Mesenchymal stem cell (in vitro differentiated cells and primary cell): ENCODE results near the gene DHPS.

ENCODE experiments used
- DNase-seq: peaks from one replicate; pipeline ENCODE4 v3.0.0-alpha.2; 2013
- H2AFZ ChIP-seq: one replicate; pipeline ENCODE4 v1.6.1; 2013; ENCODE audit warnings: low read depth, mild to moderate bottlenecking, control low read depth, inconsistent platforms, low read length, moderate library complexity
- H2AK5ac ChIP-seq: 2 replicates; pipeline ENCODE4 v1.6.1; 2013; ENCODE audit warnings: low read length, moderate library complexity, mild to moderate bottlenecking, inconsistent platforms; ENCODE audit not compliant: severe bottlenecking
- H2BK120ac ChIP-seq: one replicate; pipeline ENCODE4 v1.6.1; 2013; ENCODE audit warnings: low read depth, mild to moderate bottlenecking, inconsistent platforms, low read length, moderate library complexity
- H2BK12ac ChIP-seq, 2 experiments: one replicate each; pipeline ENCODE4 v1.6.1; 2013; ENCODE audit warnings: inconsistent platforms in 2 of 2, low read length in 2 of 2, mild to moderate bottlenecking in 2 of 2, moderate library complexity in 2 of 2, control low read depth in 1 of 2
- H2BK15ac ChIP-seq: one replicate; pipeline ENCODE4 v1.6.1; 2013; ENCODE audit warnings: mild to moderate bottlenecking, low read depth, inconsistent platforms; ENCODE audit not compliant: poor library complexity, severe bottlenecking
- H2BK5ac ChIP-seq: 2 replicates; pipeline ENCODE4 v1.6.1; 2013; ENCODE audit warnings: low read depth, mild to moderate bottlenecking, low read length, control low read depth, inconsistent platforms; ENCODE audit not compliant: poor library complexity, severe bottlenecking
- H3K14ac ChIP-seq, 2 experiments: one replicate each; pipeline ENCODE4 v1.6.1; 2013; ENCODE audit warnings: inconsistent platforms in 2 of 2, low read length in 2 of 2, control low read depth in 1 of 2, mild to moderate bottlenecking in 1 of 2, moderate library complexity in 1 of 2
- H3K18ac ChIP-seq, 2 experiments: one replicate each; pipeline ENCODE4 v1.6.1; 2013; ENCODE audit warnings: inconsistent platforms in 2 of 2, low read length in 2 of 2, control low read depth in 1 of 2, low read depth in 1 of 2, mild to moderate bottlenecking in 1 of 2
- H3K23ac ChIP-seq, 2 experiments: one replicate each; pipeline ENCODE4 v1.6.1; 2013; ENCODE audit warnings: inconsistent platforms in 2 of 2, low read length in 2 of 2, mild to moderate bottlenecking in 2 of 2, moderate library complexity in 2 of 2, control low read depth in 1 of 2
- H3K27ac ChIP-seq: 2 replicates; pipeline ENCODE4 v1.5.1; 2013; ENCODE audit warnings: mild to moderate bottlenecking, moderate library complexity, low read length, control low read depth, inconsistent platforms; ENCODE audit not compliant: poor library complexity, severe bottlenecking
- H3K27me3 ChIP-seq, 2 experiments: 2 replicates each; pipeline versions ENCODE4 v1.6.1 to v1.7.0; 2013; ENCODE audit warnings: low read length in 2 of 2, mild to moderate bottlenecking in 2 of 2, moderate library complexity in 2 of 2, control low read depth in 1 of 2, inconsistent platforms in 1 of 2; ENCODE audit not compliant: control insufficient read depth in 1 of 2, insufficient read depth in 1 of 2
- H3K36me3 ChIP-seq, 2 experiments: 2 replicates each; pipeline versions ENCODE4 v1.6.1 to v1.7.0; 2013; ENCODE audit warnings: low read length in 2 of 2, control low read depth in 1 of 2, inconsistent platforms in 1 of 2, low read depth in 1 of 2, mild to moderate bottlenecking in 1 of 2; ENCODE audit not compliant: insufficient read depth in 2 of 2, control insufficient read depth in 1 of 2
- H3K4ac ChIP-seq, 2 experiments: one replicate each; pipeline ENCODE4 v1.6.1; 2013; ENCODE audit warnings: inconsistent platforms in 2 of 2, low read length in 2 of 2, mild to moderate bottlenecking in 2 of 2, moderate library complexity in 2 of 2, control low read depth in 1 of 2, low read depth in 1 of 2
- H3K4me1 ChIP-seq: 2 replicates; pipeline ENCODE4 v1.6.1; 2013; ENCODE audit warnings: low read depth, low read length, control low read depth; ENCODE audit not compliant: control insufficient read depth, insufficient read depth
- H3K4me2 ChIP-seq: 2 replicates; pipeline ENCODE4 v1.6.1; 2013; ENCODE audit warnings: low read length, mild to moderate bottlenecking, inconsistent platforms; ENCODE audit not compliant: poor library complexity, severe bottlenecking
- H3K4me3 ChIP-seq, 2 experiments: 2 replicates each; pipeline versions ENCODE4 v1.5.1 to v1.7.0; 2013; ENCODE audit warnings: low read length in 2 of 2, mild to moderate bottlenecking in 2 of 2, control low read depth in 1 of 2, low read depth in 1 of 2; ENCODE audit not compliant: insufficient read depth in 1 of 2
- H3K79me1 ChIP-seq: replicated peaks from 2 replicates; pipeline ENCODE4 v1.6.1; 2013; ENCODE audit warnings: mild to moderate bottlenecking, control low read depth, low read length, inconsistent platforms; ENCODE audit not compliant: poor library complexity, severe bottlenecking
- H3K9ac ChIP-seq: 2 replicates; pipeline ENCODE4 v1.7.0; 2013; ENCODE audit warnings: mild to moderate bottlenecking, low read length, moderate library complexity
- H3K9me3 ChIP-seq: 2 replicates; pipeline ENCODE4 v1.7.0; 2013; ENCODE audit warnings: mild to moderate bottlenecking, low read length; ENCODE audit not compliant: control insufficient read depth
- H4K8ac ChIP-seq: one replicate; pipeline ENCODE4 v1.6.1; 2013; ENCODE audit warnings: inconsistent platforms, mild to moderate bottlenecking, low read length, moderate library complexity
- H4K91ac ChIP-seq: one replicate; pipeline ENCODE4 v1.6.1; 2013; ENCODE audit warnings: mild to moderate bottlenecking, low read length, inconsistent platforms
- WGBS: methylation state at CpG from one replicate; pipeline ENCODE4 v1.1.7; 2013; ENCODE audit warnings: mixed read lengths; 5-methylcytosine and 5-hydroxymethylcytosine counted together

DHPS gene

DNA sequence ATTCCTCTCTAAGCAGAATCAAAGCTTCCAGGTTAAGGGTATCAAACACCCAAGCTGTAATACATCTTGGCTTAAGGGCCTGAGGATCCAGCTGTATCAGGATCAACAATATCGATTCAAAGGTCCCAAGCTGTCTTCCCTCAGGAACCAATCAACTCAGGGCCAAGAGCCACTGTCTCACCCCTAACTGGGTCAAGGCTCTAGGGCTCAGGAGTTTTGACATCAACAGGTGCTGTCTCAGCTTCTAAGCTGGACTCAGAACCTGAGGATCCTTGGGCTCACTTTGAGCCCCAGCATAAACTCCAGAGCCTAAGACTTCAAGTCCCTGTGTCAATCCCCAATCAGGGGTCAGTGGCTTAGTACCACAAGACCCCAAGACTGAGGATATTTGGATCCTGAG is 13.8 kb upstream of the DHPS start:
- H3K4me2 ChIP-seq, result peak overlapping the region; percentile 96
- H3K9ac ChIP-seq, result peak overlapping the region; percentile 91
- no peaks in the 10 kb centered on the region for H3K9me3 ChIP-seq
- no peak overlapping the region for H3K23ac ChIP-seq
- H2BK12ac ChIP-seq, result no peak overlapping the region
- H3K4me3 ChIP-seq, result peak overlapping the region; percentile 84 to 97
- peak overlapping the region; percentile 80 for H4K8ac ChIP-seq
- peaks cover 17% of the 10 kb centered on the region for H3K4me1 ChIP-seq
- no peak overlapping the region for H2BK5ac ChIP-seq
- H3K27ac ChIP-seq, result no peak overlapping the region
- H2AK5ac ChIP-seq, result no peak overlapping the region
- DNase-seq, result no peak
- no peak overlapping the region for H2BK15ac ChIP-seq
- no peak overlapping the region for H3K4ac ChIP-seq
- no peak overlapping the region for H3K18ac ChIP-seq
- no peaks in the 10 kb centered on the region for H3K27me3 ChIP-seq
- no peak overlapping the region for H2AFZ ChIP-seq
- H3K36me3 ChIP-seq, result peaks cover 44 to 47% of the 10 kb centered on the region in 2 experiments
- H3K14ac ChIP-seq, result no peak overlapping the region
- WGBS, result 100% methylated on average over 1 of the region's 1 CpG
- no peak overlapping the region for H4K91ac ChIP-seq
- no peak overlapping the region for H2BK120ac ChIP-seq
- peaks cover 30% of the 10 kb centered on the region for H3K79me1 ChIP-seq

DNA sequence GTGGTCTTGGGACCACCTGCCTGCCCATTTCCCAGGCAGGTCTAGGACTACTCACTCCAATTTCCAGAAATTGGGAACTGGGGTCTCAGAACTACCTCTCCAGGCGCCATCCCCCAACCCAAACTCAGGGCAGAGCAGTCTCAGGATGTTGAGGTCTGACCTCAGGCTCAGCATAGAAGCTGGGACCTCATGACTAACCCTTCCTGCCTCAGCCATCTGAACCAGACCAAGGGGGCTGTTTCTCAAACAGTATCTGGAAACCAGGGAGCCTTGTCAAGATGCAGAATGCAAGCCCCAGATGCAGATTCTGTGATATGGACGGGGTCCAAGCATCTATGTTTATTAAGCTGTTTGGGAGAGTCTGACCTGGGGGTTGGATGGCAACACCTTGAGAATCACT is 13.4 kb upstream of the DHPS start:
- Histone ChIP-seq H3K9me3 (no peaks in the 10 kb centered on the region), H3K4me2 (no peak overlapping the region), H2BK120ac (no peak overlapping the region), H3K9ac (peak overlapping the region; percentile 91), H2AK5ac (no peak overlapping the region), H3K27me3 (no peaks in the 10 kb centered on the region), H3K27ac (no peak overlapping the region), H3K18ac (no peak overlapping the region), H3K4me3 (peak overlapping the region in 1 of 2 experiments; percentile 97), H4K91ac (no peak overlapping the region), H3K23ac (no peak overlapping the region), H3K79me1 (peaks cover 33% of the 10 kb centered on the region), H2BK15ac (no peak overlapping the region), H2BK12ac (no peak overlapping the region), H4K8ac (no peak overlapping the region), H2BK5ac (no peak overlapping the region), H3K36me3 (peaks cover 41 to 43% of the 10 kb centered on the region in 2 experiments), H3K4ac (no peak overlapping the region), H3K14ac (no peak overlapping the region), H3K4me1 (peaks cover 17% of the 10 kb centered on the region), H2AFZ (no peak overlapping the region)
- 95% methylated on average over 2 of the region's 2 CpGs for WGBS
- DNase-seq, result no peak

DNA sequence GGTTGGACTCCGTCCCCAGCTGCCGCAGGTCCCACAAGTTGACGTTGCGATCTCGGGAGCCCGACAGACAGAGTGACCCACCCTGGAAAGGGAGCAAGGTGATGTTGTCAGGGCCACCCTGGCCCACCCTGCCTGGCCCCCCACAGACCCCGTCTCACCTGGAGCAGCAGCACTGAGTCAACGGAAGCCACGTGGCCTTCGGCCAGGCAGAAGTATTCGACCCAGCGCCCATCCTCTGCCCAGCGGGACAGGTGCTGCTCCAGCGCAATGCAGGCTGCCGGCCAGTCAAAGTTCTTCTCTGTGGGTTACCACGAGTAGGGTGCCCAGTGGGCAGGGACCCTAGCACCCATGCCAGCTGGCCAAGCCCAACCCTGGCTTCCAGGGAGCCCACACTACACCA is 13.0 kb upstream of the DHPS start:
- Histone ChIP-seq H3K23ac (no peak overlapping the region), H3K9ac (no peak overlapping the region), H3K4ac (no peak overlapping the region), H2AK5ac (no peak overlapping the region), H4K8ac (no peak overlapping the region), H3K4me3 (no peak overlapping the region), H2BK15ac (no peak overlapping the region), H3K36me3 (peaks cover 36 to 42% of the 10 kb centered on the region in 2 experiments), H4K91ac (no peak overlapping the region), H3K27me3 (no peaks in the 10 kb centered on the region), H3K27ac (no peak overlapping the region), H2AFZ (no peak overlapping the region), H2BK12ac (no peak overlapping the region), H3K18ac (no peak overlapping the region), H3K14ac (no peak overlapping the region), H3K9me3 (no peaks in the 10 kb centered on the region), H3K4me2 (no peak overlapping the region), H3K4me1 (peaks cover 17% of the 10 kb centered on the region), H3K79me1 (peaks cover 31% of the 10 kb centered on the region), H2BK120ac (no peak overlapping the region), H2BK5ac (no peak overlapping the region)
- DNase-seq, result no peak
- 95% methylated on average over 16 of the region's 16 CpGs for WGBS

- H2AK5ac ChIP-seq, result no peak overlapping the region
- H3K14ac ChIP-seq, result no peak overlapping the region
- H3K4me2 ChIP-seq, result no peak overlapping the region
- no peak overlapping the region for H4K8ac ChIP-seq
- no peak overlapping the region for H3K4me3 ChIP-seq
- WGBS, result 88% methylated on average over 5 of the region's 5 CpGs
- H3K9ac ChIP-seq, result no peak overlapping the region
- no peak overlapping the region for H2BK5ac ChIP-seq
- H3K4me1 ChIP-seq, result peaks cover 17% of the 10 kb centered on the region
- H3K18ac ChIP-seq, result no peak overlapping the region
- no peak overlapping the region for H4K91ac ChIP-seq
- H2AFZ ChIP-seq, result no peak overlapping the region
- no peaks in the 10 kb centered on the region for H3K27me3 ChIP-seq
- no peak overlapping the region for H2BK15ac ChIP-seq
- no peak overlapping the region for H3K27ac ChIP-seq
- peaks cover 26% of the 10 kb centered on the region for H3K79me1 ChIP-seq
- H3K4ac ChIP-seq, result no peak overlapping the region
- H3K23ac ChIP-seq, result no peak overlapping the region
- DNase-seq, result no peak
- no peaks in the 10 kb centered on the region for H3K9me3 ChIP-seq
- H2BK120ac ChIP-seq, result no peak overlapping the region
- no peak overlapping the region for H2BK12ac ChIP-seq
- H3K36me3 ChIP-seq, result peaks cover 34 to 45% of the 10 kb centered on the region in 2 experiments
Observed at GRCh38 chr19:12692960-12693359, 11.3 kb upstream of the DHPS start.
